SKM-1 treated with dmso at 0.1 percent for 144 hours (cell line): ENCODE results near the gene CACNA1B.

Experiments used
- DNase-seq: peaks from one replicate; lab custom pipeline; 2025; ENCODE audit not compliant: unreplicated experiment; lab: John Stamatoyannopoulos, UW

Gene CACNA1B

GRCh38 chr9:138025908-138026307 lies 148.3 kb downstream of the CACNA1B start:
- no peak for DNase-seq

GRCh38 chr9:138028596-138028995 lies 151.0 kb downstream of the CACNA1B start:
- DNase-seq: no peak

GRCh38 chr9:138031186-138031585 lies 153.6 kb downstream of the CACNA1B start:
- no peak for DNase-seq

GRCh38 chr9:138033950-138034349 lies 156.4 kb downstream of the CACNA1B start:
- no peak for DNase-seq

GRCh38 chr9:138037140-138037539 lies 159.6 kb downstream of the CACNA1B start:
- no peak for DNase-seq

GRCh38 chr9:138038244-138038671 lies 160.7 kb downstream of the CACNA1B start:
- no peak for DNase-seq

GRCh38 chr9:138040446-138041430 lies 163.2 kb downstream of the CACNA1B start:
- DNase-seq: no peak

GRCh38 chr9:138042146-138042545 lies 164.6 kb downstream of the CACNA1B start:
- DNase-seq: no peak

GRCh38 chr9:138042640-138043039 lies 165.1 kb downstream of the CACNA1B start:
- DNase-seq: no peak

GRCh38 chr9:138043061-138043410 lies 165.5 kb downstream of the CACNA1B start:
- no peak for DNase-seq

- no peak for DNase-seq
Observed at GRCh38 chr9:138043411-138044345, 166.1 kb downstream of the CACNA1B start.

- DNase-seq: no peak
Observed at GRCh38 chr9:138044485-138045383, 167.2 kb downstream of the CACNA1B start.

- DNase-seq: no peak
Observed at GRCh38 chr9:138045541-138046490, 168.2 kb downstream of the CACNA1B start.

- no peak for DNase-seq
Observed at GRCh38 chr9:138046641-138047301, 169.2 kb downstream of the CACNA1B start.

GRCh38 chr9:138047469-138048040 lies 170.0 kb downstream of the CACNA1B start:
- no peak for DNase-seq

GRCh38 chr9:138048184-138048583 lies 170.6 kb downstream of the CACNA1B start:
- DNase-seq: peak; percentile 17

GRCh38 chr9:138049085-138049778 lies 171.7 kb downstream of the CACNA1B start:
- DNase-seq: no peak
